Measurements from ENCODE around the gene TNNI2.

Gene TNNI2

GRCh38 chr11:1864231-1864630 lies 25.4 kb downstream of the TNNI2 start:
- Histone ChIP-seq H3K27ac (no peak overlapping the region), H3K9ac (no peak overlapping the region), H3K4me3 (no peak overlapping the region), H3K27me3 (peaks cover 68% of the 10 kb centered on the region), H3K4me1 (peaks cover 43% of the 10 kb centered on the region), H3K36me3 (no peaks in the 10 kb centered on the region), H3K4me2 (no peak overlapping the region), H3K9me3 (no peaks in the 10 kb centered on the region), H4K20me1 (peaks cover 48% of the 10 kb centered on the region)
- no peak for TF ChIP-seq Cebpa-rat (IDR thresholded peaks at IDR 0.05)

DNA sequence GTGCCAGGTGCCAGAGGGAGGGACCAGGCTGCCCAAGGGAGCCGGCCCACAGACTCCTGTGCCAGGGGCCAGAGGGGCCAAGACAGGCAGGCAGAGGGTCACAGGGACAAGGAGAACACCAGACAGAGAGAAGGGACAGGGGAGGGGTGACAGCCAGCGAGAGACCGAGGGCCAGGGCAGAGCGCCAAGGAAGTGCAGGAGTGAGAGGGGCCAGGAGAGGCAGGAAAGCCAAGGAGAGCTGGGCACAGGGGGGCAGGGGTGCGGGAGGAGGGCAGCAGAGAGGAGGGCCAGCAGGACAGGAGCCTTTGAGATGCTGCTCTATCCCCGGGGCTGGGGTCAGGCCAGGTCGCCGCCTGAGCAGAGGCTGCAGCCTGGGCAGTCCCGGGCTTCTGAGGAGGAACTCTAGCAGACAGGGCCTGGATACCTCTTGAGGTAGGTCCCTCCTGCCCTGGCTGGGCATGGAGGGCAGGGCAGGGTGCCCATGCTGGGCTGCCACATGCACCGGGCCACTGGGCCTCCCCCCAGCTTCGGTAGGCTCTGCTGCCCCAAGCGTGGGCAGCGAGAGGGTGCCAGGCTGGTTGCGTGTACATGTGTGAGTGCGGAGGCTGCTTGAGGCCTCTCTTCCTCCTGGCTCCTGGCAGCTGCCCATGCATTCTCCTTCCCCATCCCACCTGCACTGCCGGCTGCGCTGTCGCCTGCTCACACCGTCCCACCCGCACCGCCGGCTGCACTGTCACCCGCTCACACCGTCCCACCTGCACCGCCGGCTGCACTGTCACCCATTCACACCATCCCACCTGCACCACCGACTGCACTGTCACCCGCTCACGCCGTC lies 26.3 kb downstream of the TNNI2 start:
- Histone ChIP-seq H3K27ac (no peak overlapping the region), H3K36me3 (no peaks in the 10 kb centered on the region), H3K4me3 (no peak overlapping the region), H3K9ac (no peak overlapping the region), H3K27me3 (peaks cover 76% of the 10 kb centered on the region), H3K4me2 (peak overlapping the region; percentile 29; the same call in 1 of the 2 replicates), H3K9me3 (no peaks in the 10 kb centered on the region), H3K4me1 (peaks cover 52% of the 10 kb centered on the region), H4K20me1 (peaks cover 56% of the 10 kb centered on the region)
- no peak for TF ChIP-seq Cebpa-rat (IDR thresholded peaks at IDR 0.05)

GRCh38 chr11:1866226-1866625 lies 27.4 kb downstream of the TNNI2 start:
- Histone ChIP-seq H3K27ac (no peak overlapping the region), H3K36me3 (no peaks in the 10 kb centered on the region), H3K4me3 (no peak overlapping the region), H3K9me3 (no peaks in the 10 kb centered on the region), H4K20me1 (peaks cover 67% of the 10 kb centered on the region), H3K4me1 (peaks cover 63% of the 10 kb centered on the region), H3K9ac (no peak overlapping the region), H3K4me2 (no peak overlapping the region; the same call in 1 of the 2 replicates), H3K27me3 (peaks cover 88% of the 10 kb centered on the region)
- TF ChIP-seq Cebpa-rat (IDR thresholded peaks at IDR 0.05), result no peak

- H3K36me3 ChIP-seq, result no peaks in the 10 kb centered on the region
- H3K4me3 ChIP-seq, result no peak overlapping the region
- peaks cover 73% of the 10 kb centered on the region for H4K20me1 ChIP-seq
- H3K27ac ChIP-seq, result no peak overlapping the region
- H3K4me2 ChIP-seq, result peak overlapping the region; percentile 36; the same call in 1 of the 2 replicates
- H3K9ac ChIP-seq, result no peak overlapping the region
- H3K27me3 ChIP-seq, result peaks cover 93% of the 10 kb centered on the region
- H3K4me1 ChIP-seq, result peaks cover 69% of the 10 kb centered on the region
- no peak for TF ChIP-seq Cebpa-rat (IDR thresholded peaks at IDR 0.05)
- H3K9me3 ChIP-seq, result no peaks in the 10 kb centered on the region
These were observed 28.0 kb downstream of the TNNI2 start for GRCh38 chr11:1866776-1867175.

DNA sequence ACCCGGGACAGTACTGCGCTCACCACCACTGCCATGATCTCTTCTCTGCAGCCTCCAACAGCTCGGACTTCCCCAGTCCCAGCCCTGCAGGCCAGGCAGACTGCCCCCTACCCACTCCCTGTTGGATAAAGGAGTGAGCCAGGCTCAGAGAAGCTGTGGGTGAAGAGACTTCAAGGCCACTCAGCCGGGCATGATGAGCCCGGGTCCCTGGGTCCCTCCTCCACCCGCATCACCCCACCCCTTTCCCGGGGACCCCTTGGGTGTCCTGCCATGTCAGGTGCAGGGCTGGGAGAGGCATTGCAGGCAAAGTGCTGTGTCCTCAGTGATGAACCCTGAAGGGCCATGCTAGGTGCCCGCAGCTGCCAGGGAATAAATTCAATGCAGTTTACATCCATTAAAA lies 28.6 kb downstream of the TNNI2 start:
- no peaks in the 10 kb centered on the region for H3K36me3 ChIP-seq
- peaks cover 78% of the 10 kb centered on the region for H4K20me1 ChIP-seq
- H3K27me3 ChIP-seq, result peaks cover 88% of the 10 kb centered on the region
- H3K9me3 ChIP-seq, result no peaks in the 10 kb centered on the region
- no peak for TF ChIP-seq Cebpa-rat (IDR thresholded peaks at IDR 0.05)
- no peak overlapping the region for H3K9ac ChIP-seq
- H3K4me1 ChIP-seq, result peaks cover 73% of the 10 kb centered on the region
- peak overlapping the region; percentile 36 for H3K4me2 ChIP-seq
- H3K4me3 ChIP-seq, result no peak overlapping the region
- no peak overlapping the region for H3K27ac ChIP-seq

DNA sequence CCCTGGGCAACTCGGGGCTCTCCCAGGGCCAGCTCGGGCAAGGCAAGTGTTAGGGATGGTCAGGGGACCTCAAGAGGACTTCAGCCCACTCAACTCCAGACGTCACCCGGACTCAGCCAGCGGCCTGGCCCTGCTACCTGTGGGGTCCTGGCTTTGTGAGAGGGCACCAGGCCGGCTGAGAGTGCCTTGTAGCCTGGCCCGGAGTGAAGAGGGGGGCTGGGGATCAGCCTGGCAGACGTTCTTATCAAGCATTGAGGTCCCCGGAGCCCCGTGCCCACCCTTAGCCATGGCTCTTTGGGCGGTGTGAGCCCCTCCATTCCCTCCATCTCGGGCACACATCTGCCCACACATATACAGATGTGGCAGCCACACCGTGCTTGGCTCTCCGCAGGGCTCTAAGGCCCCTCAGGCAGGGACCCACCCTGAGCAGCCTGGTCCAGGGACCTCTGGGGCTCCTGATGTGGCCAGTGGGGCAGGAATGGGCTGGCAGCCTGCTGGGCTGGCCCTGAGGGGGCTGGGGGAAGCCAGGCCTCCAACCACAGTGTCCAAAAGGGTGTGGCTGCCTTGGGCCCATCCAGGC lies 29.4 kb downstream of the TNNI2 start:
- Histone ChIP-seq H3K9me3 (no peaks in the 10 kb centered on the region), H3K36me3 (no peaks in the 10 kb centered on the region), H4K20me1 (peaks cover 82% of the 10 kb centered on the region), H3K4me2 (peak overlapping the region; percentile 99), H3K9ac (no peak overlapping the region), H3K27ac (no peak overlapping the region), H3K27me3 (peaks cover 80% of the 10 kb centered on the region), H3K4me1 (peaks cover 81% of the 10 kb centered on the region), H3K4me3 (peak overlapping the region; percentile 29; the same call in 1 of the 2 replicates)
- TF ChIP-seq Cebpa-rat (IDR thresholded peaks at IDR 0.05), result no peak

DNA sequence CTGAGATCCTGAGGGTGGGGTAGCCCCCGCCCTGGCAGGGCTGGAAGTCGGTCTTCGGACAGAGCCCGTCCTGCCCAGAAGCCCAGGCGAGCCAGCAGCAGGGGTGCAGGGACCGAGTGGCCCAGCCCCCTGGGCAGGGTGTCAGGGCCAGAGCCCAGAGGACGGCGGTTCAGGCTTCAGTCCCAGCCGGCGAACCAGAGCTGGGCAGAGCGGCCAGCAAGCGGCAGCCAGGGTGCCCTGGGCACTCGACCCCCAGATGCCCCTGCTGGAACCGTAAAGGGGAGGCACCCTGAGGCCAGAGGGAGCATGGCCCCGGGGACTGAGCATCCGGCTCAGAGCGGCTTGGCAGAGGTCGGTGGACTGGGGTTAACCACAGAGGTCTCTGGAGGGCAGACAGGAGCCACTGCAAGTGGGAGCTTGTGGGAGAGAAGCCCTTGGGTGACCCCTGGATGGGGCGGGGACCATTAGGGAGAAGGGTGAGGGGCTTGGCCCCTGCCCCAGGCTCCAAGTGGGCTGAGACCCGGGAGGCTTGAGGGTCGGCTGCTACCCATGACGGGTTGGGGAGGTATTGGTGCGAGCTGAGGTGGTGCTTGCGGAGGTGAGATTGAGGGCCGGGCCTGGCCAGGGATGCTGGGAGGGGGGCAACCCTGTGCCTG lies 30.0 kb downstream of the TNNI2 start:
- H3K27ac ChIP-seq, result no peak overlapping the region
- peaks cover 77% of the 10 kb centered on the region for H4K20me1 ChIP-seq
- no peaks in the 10 kb centered on the region for H3K36me3 ChIP-seq
- no peak for TF ChIP-seq Cebpa-rat (IDR thresholded peaks at IDR 0.05)
- peaks cover 74% of the 10 kb centered on the region for H3K27me3 ChIP-seq
- H3K9ac ChIP-seq, result no peak overlapping the region
- peak overlapping the region; percentile 33; the same call in 1 of the 2 replicates for H3K4me3 ChIP-seq
- H3K9me3 ChIP-seq, result no peaks in the 10 kb centered on the region
- peaks cover 83% of the 10 kb centered on the region for H3K4me1 ChIP-seq
- peak overlapping the region; percentile 99 for H3K4me2 ChIP-seq

DNA sequence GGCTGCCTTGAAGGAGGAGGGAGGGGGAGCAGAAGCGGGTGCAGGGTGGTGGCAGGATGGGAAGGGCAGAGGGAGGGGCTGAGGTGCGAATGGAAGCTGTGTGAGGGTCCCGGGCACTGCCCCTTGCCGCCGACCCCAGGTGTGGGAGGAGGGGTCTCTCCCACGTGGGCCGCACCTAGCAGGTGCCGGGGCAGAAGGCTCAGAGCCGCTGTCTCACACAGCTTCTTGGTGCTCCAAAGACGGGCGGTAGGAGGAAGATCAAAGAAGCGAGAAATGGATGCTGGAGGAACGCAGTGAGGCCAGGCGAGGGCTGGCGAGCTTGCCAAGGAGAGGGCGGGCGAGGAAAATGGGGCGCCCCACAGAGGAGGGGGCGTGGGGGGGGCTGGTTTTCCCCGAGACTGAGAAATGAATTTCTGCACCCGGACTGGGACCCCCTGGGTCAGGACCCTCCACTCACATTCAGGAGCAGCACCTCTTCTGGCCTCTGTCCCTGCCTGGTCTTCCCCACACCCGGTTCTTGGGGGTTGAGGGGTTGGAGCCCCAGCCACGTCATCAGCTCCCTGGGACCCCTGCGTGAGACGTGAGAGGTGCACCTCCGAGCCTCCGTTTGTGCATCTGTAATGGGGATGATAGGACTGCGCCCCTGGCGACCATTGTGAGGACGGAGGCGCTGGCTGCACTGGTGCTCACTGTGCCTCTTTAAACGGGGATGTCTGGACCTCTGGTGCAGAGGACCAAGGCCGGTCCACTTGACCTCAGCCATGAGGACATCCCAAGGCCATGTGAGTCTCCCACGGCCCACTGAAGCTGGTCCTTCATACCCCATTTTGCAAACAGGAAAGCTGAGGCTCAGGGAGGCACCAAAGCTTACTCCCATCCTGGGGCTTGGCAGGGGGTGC lies 30.9 kb downstream of the TNNI2 start:
- Histone ChIP-seq H3K4me1 (peaks cover 81% of the 10 kb centered on the region), H3K36me3 (no peaks in the 10 kb centered on the region), H3K9ac (no peak overlapping the region), H3K4me2 (peak overlapping the region; percentile 99), H3K27ac (no peak overlapping the region), H3K9me3 (no peaks in the 10 kb centered on the region), H3K4me3 (0 out of 2 replicates have a peak overlapping the region, but pooled peaks have one; percentile 33), H3K27me3 (peaks cover 66% of the 10 kb centered on the region), H4K20me1 (peaks cover 75% of the 10 kb centered on the region)
- no peak for TF ChIP-seq Cebpa-rat (IDR thresholded peaks at IDR 0.05)

DNA sequence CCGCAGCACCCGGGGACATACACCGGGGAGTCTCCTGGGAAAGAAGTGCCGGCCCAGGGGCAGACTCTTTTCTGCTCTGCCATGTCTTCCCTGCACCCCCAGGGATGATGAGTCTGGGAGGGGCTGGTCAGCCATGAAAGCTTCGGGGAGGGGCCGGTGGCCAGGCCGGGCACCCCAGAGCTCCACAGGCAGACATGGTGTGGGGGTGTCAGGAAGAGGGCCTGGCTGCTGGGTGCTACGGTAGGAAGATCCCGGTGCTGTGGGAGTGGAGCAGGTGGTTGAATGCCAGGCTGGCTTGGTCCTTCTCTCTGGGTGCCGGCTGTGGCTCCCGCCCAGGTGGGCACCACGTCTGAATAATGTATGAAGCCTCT lies 31.5 kb downstream of the TNNI2 start:
- Histone ChIP-seq H3K4me1 (peaks cover 81% of the 10 kb centered on the region), H3K36me3 (no peaks in the 10 kb centered on the region), H3K9ac (no peak overlapping the region), H3K4me2 (peak overlapping the region; percentile 99), H3K4me3 (no peak overlapping the region), H3K27me3 (peaks cover 59% of the 10 kb centered on the region), H3K9me3 (no peaks in the 10 kb centered on the region), H3K27ac (no peak overlapping the region), H4K20me1 (peaks cover 69% of the 10 kb centered on the region)
- no peak for TF ChIP-seq Cebpa-rat (IDR thresholded peaks at IDR 0.05)

Measured in BLaER1 (cell line).